Measurements from ENCODE around the gene GNA12.
"Not testable (repeated sequence)": the region's sequence is repeated elsewhere in the genome, so short reads cannot be mapped to it uniquely, and the experiment has no call there.

GRCh38 chr7:2743523-2744185, 100.5 kb downstream of the GNA12 start:
- TF ChIP-seq POLR2A, CTCF (IDR thresholded peaks at IDR 0.05): not testable (repeated sequence)

Data from lower leg skin (tissue), 3 donors.